Measurements from ENCODE around the gene IL1RAPL2. TPM values are rescaled to one million over a fixed set of nuclear protein-coding genes. Genes with fewer than 3 reads are reported as not detected.

The IL1RAPL2 gene
- total and polyA plus RNA-seq, 2 of the 4 experiments (the other 2 are of a cell fraction): 0.03 TPM; not detected in 1

DNA sequence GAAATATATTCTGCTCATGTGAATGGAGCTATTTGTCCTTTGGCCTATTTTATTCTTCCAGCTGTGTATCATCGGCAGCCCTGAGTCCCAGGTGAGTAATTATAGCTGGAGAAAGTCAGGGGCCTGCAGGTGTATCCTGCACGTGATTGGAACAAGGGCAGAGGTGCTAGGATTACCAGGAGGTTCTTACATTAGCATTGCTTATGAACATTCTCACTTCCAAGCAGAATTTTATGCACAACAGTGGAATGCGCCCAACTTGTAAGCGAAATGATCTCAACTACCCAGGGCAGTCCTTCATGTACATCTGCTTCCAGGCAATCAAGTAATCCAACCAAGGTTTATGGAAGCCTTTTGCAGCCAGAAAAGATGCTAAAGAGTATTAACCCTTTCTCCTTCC, 1187.4 kb downstream of the IL1RAPL2 start:
- in situ Hi-C loops (cut with MboI; ENCODE audit: low sequenced_read_pairs): no loop called here
- H3K14ac ChIP-seq (replicated peaks; ENCODE audit: low read depth, low read length): no peak overlapping the region
- H2AFZ ChIP-seq (replicated peaks; ENCODE audit: low read length, poor library complexity): no peak overlapping the region
- H3K27ac ChIP-seq (ENCODE audit: insufficient read depth, low read length): no peak overlapping the region
- no peaks in the 10 kb centered on the region for H3K9me3 ChIP-seq (ENCODE audit: control insufficient read depth, insufficient read depth, low read length)
- no peak for ATAC-seq (ENCODE audit: low read depth)
- H3K56ac ChIP-seq (ENCODE audit: extremely low read depth, insufficient read depth, low read length): no peak overlapping the region
- no peaks in the 10 kb centered on the region for H3K9me1 ChIP-seq (ENCODE audit: insufficient read depth, low read length)
- H4K5ac ChIP-seq (ENCODE audit: low read depth, low read length): no peak overlapping the region
- no peak overlapping the region for H4K91ac ChIP-seq (ENCODE audit: insufficient read depth, low read depth, low read length)
- no peak overlapping the region for H3K4me3 ChIP-seq (ENCODE audit: insufficient read depth, low read depth, low read length)
- no peak overlapping the region for H2AK5ac ChIP-seq (ENCODE audit: low read depth, low read length)
- H3K23ac ChIP-seq (ENCODE audit: low read depth, low read length): no peak overlapping the region
- no peak overlapping the region for H2AK9ac ChIP-seq (replicated peaks; ENCODE audit: low read depth, low read length, poor library complexity)
- no peak overlapping the region for H2BK20ac ChIP-seq (ENCODE audit: low read depth, low read length)
- H3K79me1 ChIP-seq (ENCODE audit: low read depth in 1 of 2, low read length in 2 of 2): no peaks in the 10 kb centered on the region
- H3K27me3 ChIP-seq (ENCODE audit: control insufficient read depth, insufficient read depth, low read length): no peaks in the 10 kb centered on the region
- CTCF ChIA-PET: no interaction called here
- dilution Hi-C loops (cut with HindIII; ENCODE audit: low sequenced_read_pairs, unreplicated experiment): no loop called here
- no peaks in the 10 kb centered on the region for H4K20me1 ChIP-seq (ENCODE audit: insufficient read depth, low read length)
- no peak overlapping the region for H2BK5ac ChIP-seq (ENCODE audit: low read depth, low read length, poor library complexity, severe bottlenecking)
- no peak overlapping the region for H2BK120ac ChIP-seq (ENCODE audit: low read depth, low read length)
- no peak overlapping the region for H3K4ac ChIP-seq (ENCODE audit: low read depth, low read length)
- intact Hi-C loops (cut with micrococcal nuclease): no loop called here
- BruUV-seq (replicated peaks): no TSS peak
- no peak for TF ChIP-seq MXI1 (IDR thresholded peaks at IDR 0.05; ENCODE audit: borderline replicate concordance, low read depth, low read length)
- H4K8ac ChIP-seq (ENCODE audit: low read depth in 2 of 2, low read length in 2 of 2): no peak overlapping the region
- no peak overlapping the region for H3K9ac ChIP-seq (ENCODE audit: low read depth, low read length)
- 20% methylated on average over 1 of the region's 4 CpGs; no CpG with 5 or more reads in 1 of the 2 experiments for WGBS, 2 experiments (ENCODE audit: extremely low coverage in 2 of 2, insufficient read length in 1 of 2)
- H2BK15ac ChIP-seq (ENCODE audit: low read depth, low read length): no peak overlapping the region
- H3K18ac ChIP-seq (ENCODE audit: low read depth, low read length): no peak overlapping the region
- no peaks in the 10 kb centered on the region for H3K4me1 ChIP-seq (ENCODE audit: control insufficient read depth, insufficient read depth, low read length)
- H3K4me2 ChIP-seq (ENCODE audit: low read depth, low read length): no peak overlapping the region
- POLR2A ChIA-PET (ENCODE audit: unreplicated experiment): no interaction called here
- no peaks in the 10 kb centered on the region for H3K36me3 ChIP-seq (ENCODE audit: control insufficient read depth, insufficient read depth, low read length)
- DNase-seq: no peak
